ENCODE data around the gene PTPRT. TPM values are rescaled to one million over a fixed set of nuclear protein-coding genes. Genes with fewer than 3 reads are reported as not detected.

PTPRT gene
- total RNA-seq, 1 experiment from 2014 or later = 0.20 TPM

- Histone ChIP-seq H3K27me3 (replicated peaks; ENCODE audit: control insufficient read depth, insufficient read depth, low read length) (no peaks in the 10 kb centered on the region; the same call in 1 of the 2 replicates), H3K4me1 (no peaks in the 10 kb centered on the region), H3K9me3 (no peaks in the 10 kb centered on the region), H3K36me3 (ENCODE audit: control insufficient read depth, insufficient read depth, low read length) (no peaks in the 10 kb centered on the region), H3K4me3 (ENCODE audit: low read depth, low read length) (no peak overlapping the region)
- BruUV-seq (replicated peaks) = no TSS peak
- POLR2A ChIA-PET = interaction anchor here (0.6 kb wide), 1 partner anchor 649 kb away, joined by 4 read pairs; no protein-coding TSS in a partner anchor
- DNase-seq = no peak
- H3K4me1 Mint-ChIP-seq (ENCODE audit: low read depth, unreplicated experiment) = no peaks in the 10 kb centered on the region
- no peak for TF ChIP-seq CTCF (IDR thresholded peaks at IDR 0.05; ENCODE audit: insufficient read depth in 1 of 2, low read depth in 1 of 2, low read length in 1 of 2, severe bottlenecking in 1 of 2, unreplicated experiment in 1 of 2)
- no peaks in the 10 kb centered on the region for H3K36me3 Mint-ChIP-seq (ENCODE audit: insufficient read depth, unreplicated experiment)
- intact Hi-C loops (cut with micrococcal nuclease; ENCODE audit: unreplicated experiment) = no loop called here
- H3K9me3 Mint-ChIP-seq (ENCODE audit: unreplicated experiment) = peaks cover 20% of the 10 kb centered on the region
- H3K4me3 Mint-ChIP-seq (ENCODE audit: unreplicated experiment) = no peak overlapping the region
- CTCF ChIA-PET = no interaction called here
- H3K27me3 Mint-ChIP-seq (ENCODE audit: insufficient read depth, unreplicated experiment) = peaks cover 13% of the 10 kb centered on the region
- no peak overlapping the region for H3K27ac Mint-ChIP-seq (ENCODE audit: unreplicated experiment)
These were observed 92.8 kb downstream of the PTPRT start for GRCh38 chr20:43096931-43097260.

- H3K4me3 Mint-ChIP-seq (ENCODE audit: unreplicated experiment) = no peak overlapping the region
- H3K9me3 ChIP-seq = no peaks in the 10 kb centered on the region
- H3K27me3 ChIP-seq (replicated peaks; ENCODE audit: control insufficient read depth, insufficient read depth, low read length) = no peaks in the 10 kb centered on the region; the same call in 1 of the 2 replicates
- no TSS peak for BruUV-seq (replicated peaks)
- H3K36me3 ChIP-seq (ENCODE audit: control insufficient read depth, insufficient read depth, low read length) = no peaks in the 10 kb centered on the region
- intact Hi-C loops (cut with micrococcal nuclease; ENCODE audit: unreplicated experiment) = no loop called here
- H3K4me1 ChIP-seq = no peaks in the 10 kb centered on the region
- H3K4me1 Mint-ChIP-seq (ENCODE audit: low read depth, unreplicated experiment) = no peaks in the 10 kb centered on the region
- DNase-seq = no peak
- H3K36me3 Mint-ChIP-seq (ENCODE audit: insufficient read depth, unreplicated experiment) = no peaks in the 10 kb centered on the region
- ChIA-PET CTCF (no interaction called here), POLR2A (no interaction called here)
- peaks cover 20% of the 10 kb centered on the region for H3K9me3 Mint-ChIP-seq (ENCODE audit: unreplicated experiment)
- H3K27ac Mint-ChIP-seq (ENCODE audit: unreplicated experiment) = no peak overlapping the region
- no peak for TF ChIP-seq CTCF (IDR thresholded peaks at IDR 0.05; ENCODE audit: insufficient read depth in 1 of 2, low read depth in 1 of 2, low read length in 1 of 2, severe bottlenecking in 1 of 2, unreplicated experiment in 1 of 2)
- H3K4me3 ChIP-seq (ENCODE audit: low read depth, low read length) = no peak overlapping the region
- H3K27me3 Mint-ChIP-seq (ENCODE audit: insufficient read depth, unreplicated experiment) = peaks cover 13% of the 10 kb centered on the region
These were observed 93.4 kb downstream of the PTPRT start for GRCh38 chr20:43096126-43096930.

- Mint-ChIP-seq H3K27ac (ENCODE audit: unreplicated experiment) (no peak overlapping the region), H3K27me3 (ENCODE audit: insufficient read depth, unreplicated experiment) (peaks cover 14% of the 10 kb centered on the region), H3K36me3 (ENCODE audit: insufficient read depth, unreplicated experiment) (no peaks in the 10 kb centered on the region), H3K4me1 (ENCODE audit: low read depth, unreplicated experiment) (no peaks in the 10 kb centered on the region), H3K9me3 (ENCODE audit: unreplicated experiment) (peaks cover 20% of the 10 kb centered on the region), H3K4me3 (ENCODE audit: unreplicated experiment) (no peak overlapping the region)
- intact Hi-C loops (cut with micrococcal nuclease; ENCODE audit: unreplicated experiment) = no loop called here
- DNase-seq = no peak
- no peaks in the 10 kb centered on the region for H3K36me3 ChIP-seq (ENCODE audit: control insufficient read depth, insufficient read depth, low read length)
- POLR2A ChIA-PET = no interaction called here
- CTCF ChIA-PET = no interaction called here
- H3K9me3 ChIP-seq = no peaks in the 10 kb centered on the region
- no TSS peak for BruUV-seq (replicated peaks)
- no peaks in the 10 kb centered on the region; the same call in 1 of the 2 replicates for H3K27me3 ChIP-seq (replicated peaks; ENCODE audit: control insufficient read depth, insufficient read depth, low read length)
- no peaks in the 10 kb centered on the region for H3K4me1 ChIP-seq
- TF ChIP-seq CTCF (IDR thresholded peaks at IDR 0.05; ENCODE audit: insufficient read depth in 1 of 2, low read depth in 1 of 2, low read length in 1 of 2, severe bottlenecking in 1 of 2, unreplicated experiment in 1 of 2) = no peak
- no peak overlapping the region for H3K4me3 ChIP-seq (ENCODE audit: low read depth, low read length)
These were observed 94.7 kb downstream of the PTPRT start for GRCh38 chr20:43095034-43095433.
